Brain microvascular endothelial cell (primary cell): Measurements from ENCODE around the gene PLSCR2.

Experiments used
- DNase-seq: peaks from one replicate; pipeline ENCODE4 v3.0.0-alpha.2; 2020
- H3K27ac ChIP-seq: fragments of 250-450 bp; sonication (Bioruptor Pico); 2 replicates; pipeline ENCODE4 v1.5.1; 2020; ENCODE audit warnings: mild to moderate bottlenecking, moderate library complexity
- H3K27me3 ChIP-seq: fragments of 250-450 bp; sonication (Bioruptor Pico); replicated peaks from 2 replicates; pipeline ENCODE4 v1.5.1; 2020; ENCODE audit warnings: mild to moderate bottlenecking
- H3K36me3 ChIP-seq: fragments of 250-450 bp; sonication (Bioruptor Pico); replicated peaks from 2 replicates; pipeline ENCODE4 v1.5.1; 2020; ENCODE audit warnings: mild to moderate bottlenecking
- H3K4me3 ChIP-seq: 2 replicates; pipeline ENCODE4 v1.5.1; 2011; ENCODE audit warnings: low read depth, mild to moderate bottlenecking, control low read depth, low read length, moderate library complexity
- in situ Hi-C: cut with HindIII; loops from 2 replicates; pipeline ENCODE4 v1.10.0; 2017; ENCODE audit warnings: low sequenced_read_pairs, low pct_ligation_motif_present
- TF ChIP-seq, protein P1 (sequence below): IDR thresholded peaks from 2 replicates; pipeline ENCODE4 v1.5.1; 2011; ENCODE audit warnings: low read depth, mild to moderate bottlenecking, moderate library complexity, low read length, control low read depth, inconsistent platforms; ENCODE audit errors: missing control alignments

The PLSCR2 gene

DNA sequence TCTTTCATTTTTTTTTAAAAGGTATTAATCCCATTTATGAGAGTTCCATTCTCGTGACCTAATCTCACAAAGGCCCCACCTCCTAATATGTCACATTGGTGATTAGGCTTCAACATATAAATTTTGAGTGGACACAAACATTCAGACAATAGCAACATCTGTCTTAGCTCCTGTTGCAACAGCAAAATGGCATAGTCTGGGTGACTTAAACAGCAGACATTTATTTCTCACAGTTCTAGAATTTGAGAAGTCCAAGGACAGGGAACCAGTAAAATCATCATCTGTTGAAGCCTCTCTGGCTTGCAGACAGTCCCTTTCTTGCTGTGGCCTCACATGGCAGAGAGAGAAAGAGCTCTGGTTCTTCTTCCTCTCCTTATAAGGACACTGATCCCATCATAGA lies 3.2 kb upstream of the PLSCR2 start:
- no peak for DNase-seq
- H3K4me3 ChIP-seq = no peak overlapping the region
- in situ Hi-C loops = no loop called here
- no peaks in the 10 kb centered on the region for H3K36me3 ChIP-seq
- H3K27ac ChIP-seq = no peak overlapping the region
- TF ChIP-seq, protein P1, sequence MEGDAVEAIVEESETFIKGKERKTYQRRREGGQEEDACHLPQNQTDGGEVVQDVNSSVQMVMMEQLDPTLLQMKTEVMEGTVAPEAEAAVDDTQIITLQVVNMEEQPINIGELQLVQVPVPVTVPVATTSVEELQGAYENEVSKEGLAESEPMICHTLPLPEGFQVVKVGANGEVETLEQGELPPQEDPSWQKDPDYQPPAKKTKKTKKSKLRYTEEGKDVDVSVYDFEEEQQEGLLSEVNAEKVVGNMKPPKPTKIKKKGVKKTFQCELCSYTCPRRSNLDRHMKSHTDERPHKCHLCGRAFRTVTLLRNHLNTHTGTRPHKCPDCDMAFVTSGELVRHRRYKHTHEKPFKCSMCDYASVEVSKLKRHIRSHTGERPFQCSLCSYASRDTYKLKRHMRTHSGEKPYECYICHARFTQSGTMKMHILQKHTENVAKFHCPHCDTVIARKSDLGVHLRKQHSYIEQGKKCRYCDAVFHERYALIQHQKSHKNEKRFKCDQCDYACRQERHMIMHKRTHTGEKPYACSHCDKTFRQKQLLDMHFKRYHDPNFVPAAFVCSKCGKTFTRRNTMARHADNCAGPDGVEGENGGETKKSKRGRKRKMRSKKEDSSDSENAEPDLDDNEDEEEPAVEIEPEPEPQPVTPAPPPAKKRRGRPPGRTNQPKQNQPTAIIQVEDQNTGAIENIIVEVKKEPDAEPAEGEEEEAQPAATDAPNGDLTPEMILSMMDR = no peak
- H3K27me3 ChIP-seq = no peaks in the 10 kb centered on the region

DNA sequence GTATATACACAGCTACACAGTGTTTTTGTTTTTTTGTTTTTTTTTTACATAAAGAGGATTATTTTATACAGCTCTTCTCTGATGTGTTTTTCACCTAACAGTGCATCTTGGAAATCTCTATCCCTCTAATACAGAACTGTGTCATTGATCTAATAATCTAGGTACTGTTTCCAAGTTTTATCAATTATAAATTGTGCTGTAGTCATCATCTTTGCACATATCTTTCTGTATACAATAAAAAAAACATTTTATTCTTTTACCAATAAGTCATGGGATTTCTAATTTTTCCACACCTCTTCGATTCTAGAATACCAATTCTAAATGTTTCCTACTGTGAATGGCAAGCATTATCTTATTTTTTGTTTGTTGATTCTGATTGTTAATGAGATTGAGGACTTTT lies 1.7 kb upstream of the PLSCR2 start:
- Histone ChIP-seq H3K36me3 (no peaks in the 10 kb centered on the region), H3K27me3 (no peaks in the 10 kb centered on the region), H3K27ac (no peak overlapping the region), H3K4me3 (no peak overlapping the region)
- no peak for DNase-seq
- in situ Hi-C loops = no loop called here
- TF ChIP-seq, protein P1 = no peak

DNA sequence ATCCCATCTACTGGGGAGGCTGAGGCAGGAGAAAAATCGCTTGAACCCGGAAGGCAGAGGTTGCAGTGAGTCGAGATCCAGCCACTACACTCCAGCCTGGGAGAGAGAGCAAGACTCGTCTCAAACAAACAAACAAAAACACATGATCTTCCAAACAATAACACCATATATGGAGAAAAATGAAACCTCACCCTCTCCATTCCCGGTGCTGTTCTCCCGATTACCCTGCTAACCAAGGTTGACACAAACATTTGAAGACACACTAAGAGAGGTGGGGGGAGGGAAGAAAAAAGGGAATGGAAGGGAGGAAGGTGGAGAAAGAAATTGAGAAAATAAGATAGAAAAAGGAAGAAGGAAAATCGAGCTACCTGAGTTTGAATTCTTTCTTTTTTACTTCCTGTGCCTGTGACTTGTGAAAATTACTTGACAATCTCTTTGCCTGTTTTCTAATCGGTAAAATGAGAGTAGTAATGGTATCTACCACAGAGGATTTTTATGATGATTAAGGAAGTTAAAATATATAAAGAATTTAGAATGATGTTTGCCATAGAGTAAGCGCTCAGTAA lies 1.1 kb upstream of the PLSCR2 start:
- Histone ChIP-seq H3K27ac (no peak overlapping the region), H3K27me3 (no peaks in the 10 kb centered on the region), H3K4me3 (no peak overlapping the region), H3K36me3 (no peaks in the 10 kb centered on the region)
- no peak for DNase-seq
- in situ Hi-C loops = no loop called here
- TF ChIP-seq, protein P1 = no peak

DNA sequence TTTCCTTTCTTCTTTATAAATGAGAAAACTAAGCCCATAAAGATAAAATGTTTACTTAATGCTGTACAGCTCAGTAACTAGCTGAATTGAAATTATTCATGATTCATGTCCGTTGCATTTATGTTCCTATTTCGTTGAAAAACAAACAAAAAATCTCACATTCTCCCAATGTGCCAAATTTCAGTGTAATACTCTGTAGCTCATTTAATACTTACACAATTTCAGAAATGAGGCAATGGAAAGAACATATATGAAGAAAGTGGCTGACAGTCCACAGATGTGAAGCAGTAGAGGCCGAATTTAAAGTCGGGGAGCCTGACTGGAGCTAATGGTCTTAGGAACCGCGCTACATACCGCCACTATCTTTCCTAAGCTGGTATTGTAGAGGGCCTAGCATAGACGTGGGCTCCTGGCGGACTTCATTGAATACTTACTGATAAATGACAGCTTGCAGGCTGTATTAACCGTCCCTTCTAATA lies 651 bp downstream of the PLSCR2 start:
- no peaks in the 10 kb centered on the region for H3K27me3 ChIP-seq
- H3K27ac ChIP-seq = no peak overlapping the region
- no peak for DNase-seq
- in situ Hi-C loops = no loop called here
- TF ChIP-seq, protein P1 = no peak
- H3K4me3 ChIP-seq = peak overlapping the region; percentile 40
- H3K36me3 ChIP-seq = no peaks in the 10 kb centered on the region

DNA sequence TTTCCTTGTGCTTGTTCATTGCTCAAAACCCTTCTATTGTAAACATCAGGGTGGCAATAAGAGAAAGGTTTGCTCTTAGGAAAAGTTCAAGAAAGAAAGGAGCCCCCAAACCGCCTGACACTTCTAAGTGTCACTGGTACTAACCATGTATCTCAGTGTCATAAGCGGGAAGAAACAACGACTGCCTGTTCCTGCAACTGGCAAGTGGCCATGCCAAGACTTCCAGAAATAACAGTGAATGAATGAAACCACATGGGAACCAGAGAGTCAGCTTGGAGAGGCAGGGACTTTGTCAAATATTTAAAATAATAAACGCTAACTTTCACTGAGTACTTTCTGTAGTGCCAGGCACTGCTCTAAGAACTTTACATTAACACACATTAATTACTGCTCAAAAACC lies 1.1 kb downstream of the PLSCR2 start:
- no peak overlapping the region for H3K4me3 ChIP-seq
- no peak for DNase-seq
- H3K27ac ChIP-seq = no peak overlapping the region
- no peaks in the 10 kb centered on the region for H3K36me3 ChIP-seq
- TF ChIP-seq, protein P1 = no peak
- no peaks in the 10 kb centered on the region for H3K27me3 ChIP-seq
- in situ Hi-C loops = no loop called here

DNA sequence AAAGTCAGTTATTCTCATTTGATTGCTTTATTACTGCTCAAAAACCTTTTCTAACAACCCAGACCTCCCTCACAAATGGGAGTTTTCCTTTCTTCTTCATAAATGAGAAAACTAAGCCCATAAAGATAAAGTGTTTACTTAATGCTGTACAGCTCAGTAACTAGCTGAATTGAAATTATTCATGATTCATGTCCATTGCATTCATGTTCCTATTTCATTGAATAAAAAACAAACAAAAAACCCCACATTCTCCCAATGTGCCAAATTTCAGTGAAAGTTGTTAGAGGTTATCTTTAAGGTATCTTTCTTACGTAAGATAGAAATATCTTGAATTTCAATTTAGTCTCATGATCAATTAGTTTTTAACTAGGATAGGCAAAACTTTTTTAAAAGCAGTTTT lies 2.8 kb downstream of the PLSCR2 start:
- no peak overlapping the region for H3K4me3 ChIP-seq
- TF ChIP-seq, protein P1 = no peak
- no peaks in the 10 kb centered on the region for H3K36me3 ChIP-seq
- no peak for DNase-seq
- in situ Hi-C loops = no loop called here
- no peak overlapping the region for H3K27ac ChIP-seq
- no peaks in the 10 kb centered on the region for H3K27me3 ChIP-seq
